Activated naive CD4-positive, alpha-beta T cell treated with anti-CD3 and anti-CD28 coated beads, Interleukin-2, amount 10 ng/mL, durations not matched to agents 5 hours and 36 hours (primary cell): ENCODE results near the gene SPATA19. TPM values are rescaled to one million over a fixed set of nuclear protein-coding genes. Genes with fewer than 3 reads are reported as not detected.

Source experiments
- total RNA-seq, 2 experiments: library from RNA; stranded (reverse); gene quantifications; one replicate each; pipeline ENCODE4 v1.2.3, GENCODE V29; 2021

The SPATA19 gene, protein sequence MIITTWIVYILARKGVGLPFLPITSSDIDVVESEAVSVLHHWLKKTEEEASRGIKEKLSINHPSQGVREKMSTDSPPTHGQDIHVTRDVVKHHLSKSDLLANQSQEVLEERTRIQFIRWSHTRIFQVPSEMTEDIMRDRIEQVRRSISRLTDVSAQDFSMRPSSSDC
- total RNA-seq: not detected

DNA sequence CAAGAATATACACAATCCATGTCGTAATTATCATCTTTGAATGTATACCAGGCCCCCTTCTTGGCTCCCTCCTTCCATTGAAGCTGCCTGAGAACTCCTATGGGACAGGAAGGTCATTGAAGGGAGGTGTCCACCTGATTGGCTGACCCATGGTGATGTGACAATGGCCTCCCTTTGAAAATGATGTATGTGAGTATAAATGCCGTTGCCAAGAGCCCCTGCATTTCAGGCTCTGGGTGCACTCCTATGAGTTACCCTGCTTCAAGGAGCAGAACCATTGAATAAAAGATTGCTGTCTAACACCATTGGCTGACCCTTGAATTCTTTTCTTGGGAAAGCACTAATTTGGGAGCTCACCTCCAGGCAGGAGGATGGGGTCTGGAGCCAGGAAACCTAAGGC is at the start of gene SPATA19:
Gene SPATA19 (minus strand): TSS at position 101 of the 400 bp plus-strand sequence. CDS start 67 bp downstream, at position 34.

Other genes with a start within 250 kb of the SPATA19 start
- gene IGSF9B, start 111.5 kb upstream of the SPATA19 start, total RNA-seq: 100 to 1,000 TPM; 173 to 179 TPM
- gene JAM3, start 223.6 kb upstream of the SPATA19 start, total RNA-seq: 1 to 10 TPM; 5.2 to 5.4 TPM